ENCODE measurements around the gene ARF4.

Gene ARF4

GRCh38 chr3:57577801-57578200 is 19.3 kb downstream of the ARF4 start:
- TF ChIP-seq ZFX (IDR thresholded peaks at IDR 0.05) (no peak), CTCF (conservative IDR thresholded peaks at IDR 0.05) (no peak)
- no peak overlapping the region for H3K27ac ChIP-seq

GRCh38 chr3:57575966-57576626 is 21.0 kb downstream of the ARF4 start:
- no peak overlapping the region for H3K27ac ChIP-seq
- TF ChIP-seq CTCF (conservative IDR thresholded peaks at IDR 0.05) = no peak
- no peak for TF ChIP-seq ZFX (IDR thresholded peaks at IDR 0.05)

GRCh38 chr3:57572096-57572495 is 25.0 kb downstream of the ARF4 start:
- TF ChIP-seq CTCF (conservative IDR thresholded peaks at IDR 0.05) = no peak
- no peak overlapping the region for H3K27ac ChIP-seq

GRCh38 chr3:57570878-57571277 is 26.3 kb downstream of the ARF4 start:
- no peak overlapping the region for H3K27ac ChIP-seq
- TF ChIP-seq CTCF (conservative IDR thresholded peaks at IDR 0.05) (no peak), ZFX (IDR thresholded peaks at IDR 0.05) (no peak)

GRCh38 chr3:57569859-57570450 is 27.2 kb downstream of the ARF4 start:
- no peak overlapping the region for H3K27ac ChIP-seq
- TF ChIP-seq ZFX (IDR thresholded peaks at IDR 0.05) = no peak
- TF ChIP-seq CTCF (conservative IDR thresholded peaks at IDR 0.05) = no peak

GRCh38 chr3:57559526-57559925 is 37.6 kb downstream of the ARF4 start:
- no peak for TF ChIP-seq ZFX (IDR thresholded peaks at IDR 0.05)
- TF ChIP-seq CTCF (conservative IDR thresholded peaks at IDR 0.05) = no peak
- no peak overlapping the region for H3K27ac ChIP-seq

- no peak for TF ChIP-seq ZFX (IDR thresholded peaks at IDR 0.05)
- TF ChIP-seq CTCF (conservative IDR thresholded peaks at IDR 0.05) = no peak
- peak overlapping the region; percentile 87 for H3K27ac ChIP-seq
Measured at GRCh38 chr3:57557085-57557537, 40.0 kb downstream of the ARF4 start.
